Endothelial cell of umbilical vein (primary cell): Measurements from ENCODE around the gene VSTM4. TPM values are rescaled to one million over a fixed set of nuclear protein-coding genes. Genes with fewer than 3 reads are reported as not detected.

ENCODE experiments used
- BruUV-seq: library from RNA; stranded (reverse); fragments of 400-500 nt; replicated peaks from 2 replicates; lab custom pipeline; 2021; lab: Mats Ljungman, UMichigan
- CTCF ChIA-PET: fragments of 300-600, 350-600 bp; sonication (Branson Sonifier 250); formaldehyde crosslinking; loops from one replicate; lab custom pipeline; 2021; ENCODE audit warnings: antibody characterized with exemption, inconsistent platforms; lab: Charles Lee
- POLR2A ChIA-PET: fragments of 300-600, 350-600 bp; sonication (Branson Sonifier 250); formaldehyde crosslinking; loops from one replicate; lab custom pipeline; 2021; ENCODE audit warnings: antibody characterized with exemption, inconsistent platforms; lab: Charles Lee
- DNase-seq: peaks from one replicate; pipeline ENCODE4 v3.0.0-alpha.2; 2011; ENCODE audit warnings: low read depth, low spot score
- FAIRE-seq: peaks from 2 replicates; lab custom pipeline; 2011; peaks lifted over from hg19 to GRCh38; lab: Jason Lieb, UNC
- H2AFZ ChIP-seq: 2 replicates; pipeline ENCODE4 v1.6.0; 2012; ENCODE audit warnings: low read depth, low read length, control low read depth, inconsistent platforms
- H3K27ac ChIP-seq: 2 replicates; pipeline ENCODE4 v1.5.1; 2011; ENCODE audit warnings: low read depth, mild to moderate bottlenecking, control low read depth, low read length, moderate library complexity; ENCODE audit not compliant: insufficient read depth
- H3K27me3 ChIP-seq, 2 experiments: 2 replicates each; pipeline versions ENCODE4 v1.6.0 to v1.6.1; 2011; ENCODE audit warnings: low read length in 2 of 2, mixed read lengths in 1 of 2; ENCODE audit not compliant: control insufficient read depth in 2 of 2, insufficient read depth in 2 of 2
- H3K36me3 ChIP-seq, 2 experiments: 2 replicates in 1 of 2; 3 replicates in 1 of 2; pipeline ENCODE4 v1.5.1; 2011; ENCODE audit warnings: low read length in 2 of 2, mild to moderate bottlenecking in 1 of 2, moderate library complexity in 1 of 2; ENCODE audit not compliant: control insufficient read depth in 2 of 2, insufficient read depth in 2 of 2; ENCODE audit errors: extremely low read depth in 1 of 2
- H3K4me1 ChIP-seq: 3 replicates; pipeline ENCODE4 v1.5.1; 2011; ENCODE audit warnings: mild to moderate bottlenecking, low read length; ENCODE audit not compliant: control insufficient read depth, insufficient read depth; ENCODE audit errors: extremely low read depth
- H3K4me2 ChIP-seq: 2 replicates; pipeline ENCODE4 v1.6.1; 2011; ENCODE audit warnings: low read length, control low read depth, mixed read lengths; ENCODE audit not compliant: insufficient read depth
- H3K4me3 ChIP-seq, 3 experiments: fragments of 200-600 bp in 1 of 3; sonication (generic), shearing (Covaris generic) in 1 of 3; replicated peaks in 1 of 3; 2 replicates each; pipeline ENCODE4 v1.5.1; 2011 to 2016; ENCODE audit warnings: control low read depth in 3 of 3, low read length in 3 of 3, mild to moderate bottlenecking in 2 of 3, inconsistent platforms in 1 of 3, low read depth in 1 of 3, moderate library complexity in 1 of 3; ENCODE audit not compliant: insufficient read depth in 1 of 3
- H3K79me2 ChIP-seq: 2 replicates; pipeline ENCODE4 v1.6.0; 2012; ENCODE audit warnings: low read length, inconsistent platforms; ENCODE audit not compliant: control insufficient read depth, insufficient read depth
- H3K9ac ChIP-seq: replicated peaks from 2 replicates; pipeline ENCODE3; 2011; ENCODE audit warnings: low read length, control low read depth; ENCODE audit not compliant: insufficient read depth; ENCODE audit errors: extremely low read depth
- H3K9me1 ChIP-seq: replicated peaks from 3 replicates; pipeline ENCODE4 v1.6.0; 2011; ENCODE audit warnings: mild to moderate bottlenecking, low read length; ENCODE audit not compliant: control insufficient read depth, insufficient read depth; ENCODE audit errors: extremely low read depth
- H3K9me3 ChIP-seq: replicated peaks from 2 replicates; pipeline ENCODE4 v1.5.1; 2012; ENCODE audit warnings: low read length, inconsistent platforms; ENCODE audit not compliant: control insufficient read depth, insufficient read depth
- H4K20me1 ChIP-seq: replicated peaks from 2 replicates; pipeline ENCODE3; 2011; ENCODE audit warnings: mild to moderate bottlenecking, low read length; ENCODE audit not compliant: control insufficient read depth, insufficient read depth; ENCODE audit errors: extremely low read depth
- EZH2 ChIP-seq: IDR thresholded peaks from 2 replicates; pipeline ENCODE4 v1.6.1; 2012; ENCODE audit warnings: borderline replicate concordance, low read depth, mild to moderate bottlenecking, moderate library complexity, low read length, inconsistent platforms; ENCODE audit not compliant: severe bottlenecking
- FOS ChIP-seq: IDR thresholded peaks from 2 replicates; pipeline ENCODE4 v1.6.1; 2011; ENCODE audit warnings: mild to moderate bottlenecking, low read length, moderate library complexity, borderline replicate concordance; ENCODE audit not compliant: insufficient read depth
- GATA2 ChIP-seq: IDR thresholded peaks from 2 replicates; pipeline ENCODE4 v1.7.0; 2011; ENCODE audit warnings: low read depth, mild to moderate bottlenecking, moderate library complexity, mixed read lengths, low read length; ENCODE audit not compliant: insufficient read length, insufficient read depth
- JUN ChIP-seq: IDR thresholded peaks from 2 replicates; pipeline ENCODE4 v1.6.1; 2011; ENCODE audit warnings: borderline replicate concordance, low read depth; ENCODE audit not compliant: insufficient read length, insufficient read depth
- MYC ChIP-seq: IDR thresholded peaks from one replicate; pipeline ENCODE4 v1.6.1; 2011; ENCODE audit warnings: mild to moderate bottlenecking, low read depth, low read length
- dilution Hi-C: fragments of 300-500 bp; cut with MboI; formaldehyde crosslinking; loops from one replicate; pipeline ENCODE4 v1.15.0; 2019; ENCODE audit warnings: low sequenced_read_pairs; ENCODE audit not compliant: extremely low pct_ligation_motif_present
- intact Hi-C: fragments of 100-400 bp; cut with micrococcal nuclease; formaldehyde crosslinking; loops from one replicate; pipeline ENCODE4 v1.10.0; 2022
- polyA plus RNA-seq, 4 experiments: library from polyadenylated mRNA; depleted of rRNA in 3 of 4; stranded (reverse) in 3 of 4; unstranded in 1 of 4; fragments of >200 nt; gene quantifications; 2 replicates each; pipeline versions ENCODE4 v1.2.1 to v1.2.3, GENCODE V29; 2011 to 2012; ENCODE audit warnings: missing spikeins in 1 of 4
- total RNA-seq: library from RNA; stranded (reverse); gene quantifications from 2 replicates; pipeline ENCODE4 v1.2.3, GENCODE V29; 2021
- TF ChIP-seq, protein P1 (sequence below), 2 donors: IDR thresholded peaks; 1 replicate in 1 of 2; 2 replicates in 1 of 2; pipeline ENCODE4 v1.5.1; 2011; ENCODE audit warnings: low read length in 2 of 2, mild to moderate bottlenecking in 2 of 2, moderate library complexity in 2 of 2, control low read depth in 1 of 2, inconsistent platforms in 1 of 2, low read depth in 1 of 2; ENCODE audit not compliant: insufficient read depth in 1 of 2; ENCODE audit errors: extremely low read depth in 1 of 2
- TF ChIP-seq, protein P2 (sequence below): IDR thresholded peaks from 2 replicates; pipeline ENCODE4 v1.6.1; 2011; ENCODE audit not compliant: insufficient read depth, insufficient read length

Gene VSTM4
- total and polyA plus RNA-seq, 2 donors (not counting 3 experiments of a cell fraction or from before 2014, with no cell fraction given) = 0.07 TPM

DNA sequence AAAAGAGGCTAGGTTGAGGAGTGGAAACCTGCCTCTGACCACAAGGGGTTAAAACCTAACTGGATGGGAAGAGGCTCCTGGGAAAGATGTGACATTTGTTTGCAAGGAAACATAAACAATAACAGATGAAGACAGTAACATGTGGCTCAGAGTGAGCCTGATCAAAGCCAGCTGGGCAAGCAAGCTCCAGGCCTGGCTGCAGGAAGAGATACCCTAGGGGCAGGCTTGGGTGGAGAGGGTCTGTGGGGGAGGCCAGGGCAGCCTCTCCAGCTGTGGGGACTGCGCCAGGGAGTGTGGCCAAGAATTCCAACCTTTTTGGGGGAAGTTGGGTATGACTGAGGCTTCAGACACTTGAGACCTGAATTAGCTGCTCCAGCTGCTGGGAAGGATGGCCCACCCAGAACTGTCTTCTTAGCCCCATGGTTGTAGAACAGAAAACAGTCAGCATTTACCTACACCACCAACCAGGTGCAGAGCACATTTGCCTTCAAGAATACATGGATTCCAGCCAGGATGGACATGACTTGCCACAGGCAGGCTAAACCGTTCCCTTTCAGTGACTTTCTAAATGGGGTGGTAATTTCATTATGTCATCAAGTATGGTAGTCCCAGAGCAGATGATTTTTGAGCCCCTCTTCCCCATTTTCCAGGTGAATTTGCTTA is 28.9 kb upstream of the VSTM4 start:
- Histone ChIP-seq H3K27me3 (no peaks in the 10 kb centered on the region), H3K27ac (no peak overlapping the region), H3K9me1 (no peaks in the 10 kb centered on the region), H3K79me2 (no peaks in the 10 kb centered on the region), H3K4me3 (no peak overlapping the region), H2AFZ (no peak overlapping the region), H3K4me2 (no peak overlapping the region), H4K20me1 (no peaks in the 10 kb centered on the region), H3K36me3 (no peaks in the 10 kb centered on the region), H3K9me3 (no peaks in the 10 kb centered on the region), H3K4me1 (no peaks in the 10 kb centered on the region), H3K9ac (no peak overlapping the region)
- dilution Hi-C loops = no loop called here
- ChIA-PET CTCF (no interaction called here), POLR2A (no interaction called here)
- FAIRE-seq (no peak), DNase-seq (no peak)
- TF ChIP-seq, protein P1, sequence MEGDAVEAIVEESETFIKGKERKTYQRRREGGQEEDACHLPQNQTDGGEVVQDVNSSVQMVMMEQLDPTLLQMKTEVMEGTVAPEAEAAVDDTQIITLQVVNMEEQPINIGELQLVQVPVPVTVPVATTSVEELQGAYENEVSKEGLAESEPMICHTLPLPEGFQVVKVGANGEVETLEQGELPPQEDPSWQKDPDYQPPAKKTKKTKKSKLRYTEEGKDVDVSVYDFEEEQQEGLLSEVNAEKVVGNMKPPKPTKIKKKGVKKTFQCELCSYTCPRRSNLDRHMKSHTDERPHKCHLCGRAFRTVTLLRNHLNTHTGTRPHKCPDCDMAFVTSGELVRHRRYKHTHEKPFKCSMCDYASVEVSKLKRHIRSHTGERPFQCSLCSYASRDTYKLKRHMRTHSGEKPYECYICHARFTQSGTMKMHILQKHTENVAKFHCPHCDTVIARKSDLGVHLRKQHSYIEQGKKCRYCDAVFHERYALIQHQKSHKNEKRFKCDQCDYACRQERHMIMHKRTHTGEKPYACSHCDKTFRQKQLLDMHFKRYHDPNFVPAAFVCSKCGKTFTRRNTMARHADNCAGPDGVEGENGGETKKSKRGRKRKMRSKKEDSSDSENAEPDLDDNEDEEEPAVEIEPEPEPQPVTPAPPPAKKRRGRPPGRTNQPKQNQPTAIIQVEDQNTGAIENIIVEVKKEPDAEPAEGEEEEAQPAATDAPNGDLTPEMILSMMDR (IDR thresholded peaks at IDR 0.05; ENCODE audit: extremely low read depth in 1 of 2, insufficient read depth in 1 of 2, low read depth in 1 of 2, low read length in 2 of 2) = no peak
- TF ChIP-seq EZH2 (no peak), FOS (no peak), GATA2 (no peak), MYC (no peak), JUN (no peak)
- TF ChIP-seq, protein P2, sequence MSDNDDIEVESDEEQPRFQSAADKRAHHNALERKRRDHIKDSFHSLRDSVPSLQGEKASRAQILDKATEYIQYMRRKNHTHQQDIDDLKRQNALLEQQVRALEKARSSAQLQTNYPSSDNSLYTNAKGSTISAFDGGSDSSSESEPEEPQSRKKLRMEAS = no peak
- BruUV-seq = no TSS peak
- intact Hi-C loops = no loop called here
